HG03565 (cell line): Measurements from ENCODE around the gene TOMT.

Experiments
- ATAC-seq: cut with Tn5 transposase; IDR thresholded peaks from one replicate; pipeline ENCODE4 v1.9.1; 2021; ENCODE audit warnings: mild to moderate bottlenecking, moderate library complexity; ENCODE audit not compliant: unreplicated experiment

Gene TOMT

DNA sequence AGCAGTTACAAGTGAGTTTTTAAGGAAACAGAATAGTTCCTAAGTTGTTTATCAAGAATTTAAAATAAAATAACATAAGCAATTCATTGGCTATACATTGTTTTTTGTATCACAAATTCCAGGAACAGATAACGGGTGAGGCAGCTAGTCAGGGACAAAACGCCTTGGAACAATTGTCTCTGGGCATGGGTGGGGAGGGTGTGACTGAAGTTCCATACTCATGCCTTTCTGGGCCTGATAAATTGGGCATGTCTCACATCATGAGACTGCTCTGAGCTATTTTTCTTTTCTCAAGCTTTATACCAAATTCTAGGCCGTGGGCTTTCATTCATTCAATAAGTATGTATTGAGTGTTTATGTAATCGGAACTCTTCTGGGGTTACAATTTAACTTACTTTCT, 51.4 kb downstream of the TOMT start:
- no peak for ATAC-seq
